GM12878 (cell line): ENCODE measurements around the gene CCR5AS.
A peak's percentile ranks its signal among the peaks of the same experiment; 100 is the strongest.

Experiments
- ATAC-seq: fragments of 200-7000 bp; cut with Tn5 transposase; 3 replicates; pipeline ENCODE4 v1.9.1; 2020; ENCODE audit warnings: mild to moderate bottlenecking, moderate library complexity
- BruUV-seq: library from RNA; stranded (reverse); fragments of 400-500 nt; replicated peaks from 2 replicates; lab custom pipeline; 2021; lab: Mats Ljungman, UMichigan
- CTCF ChIA-PET: fragments of 300-600 bp; sonication (Branson Sonifier 250); formaldehyde crosslinking; extraction: SDS; loops from one replicate; lab custom pipeline; 2021; ENCODE audit warnings: inconsistent platforms; lab: Yijun Ruan, JAX
- POLR2A ChIA-PET: fragments of 350-600 bp; formaldehyde crosslinking; extraction: SDS; loops from one replicate; lab custom pipeline; 2021; ENCODE audit warnings: inconsistent platforms; lab: Charles Lee
- RAD21 ChIA-PET: fragments of 300-600 bp; sonication (Branson Sonifier 250); formaldehyde crosslinking; loops from one replicate; lab custom pipeline; 2023; ENCODE audit warnings: antibody characterized with exemption; ENCODE audit not compliant: unreplicated experiment; lab: Charles Lee
- SMC1A ChIA-PET: fragments of 300-600 bp; sonication (Branson Sonifier 250); formaldehyde crosslinking; loops from one replicate; lab custom pipeline; 2023; ENCODE audit not compliant: unreplicated experiment, uncharacterized antibody; lab: Charles Lee
- DNase-seq: peaks from one replicate; pipeline ENCODE4 v3.0.0-alpha.2; 2011; ENCODE audit warnings: low read depth, low spot score
- FAIRE-seq: peaks from 3 replicates; lab custom pipeline; 2011; peaks lifted over from hg19 to GRCh38; lab: Jason Lieb, UNC
- H2AFZ ChIP-seq: 2 replicates; pipeline ENCODE4 v1.6.0; 2011; ENCODE audit warnings: low read depth, low read length, control low read depth; ENCODE audit not compliant: control insufficient read depth
- H3K27ac ChIP-seq: 2 replicates; pipeline ENCODE4 v1.5.1; 2011; ENCODE audit warnings: control low read depth; ENCODE audit not compliant: control insufficient read depth, insufficient read depth
- H3K27me3 ChIP-seq, 2 experiments: replicated peaks in 1 of 2; 2 replicates each; pipeline versions ENCODE4 v1.6.0 to v1.6.1; 2011; ENCODE audit warnings: low read length in 1 of 2; ENCODE audit not compliant: control insufficient read depth in 2 of 2, insufficient read depth in 2 of 2
- H3K36me3 ChIP-seq, 2 experiments: 2 replicates each; pipeline ENCODE4 v1.5.1; 2011; ENCODE audit warnings: low read length in 1 of 2; ENCODE audit not compliant: control insufficient read depth in 2 of 2, insufficient read depth in 2 of 2
- H3K4me1 ChIP-seq: 2 replicates; pipeline ENCODE4 v1.6.1; 2011; ENCODE audit warnings: mild to moderate bottlenecking, low read length, moderate library complexity, mixed read lengths; ENCODE audit not compliant: control insufficient read depth, insufficient read depth
- H3K4me2 ChIP-seq: 2 replicates; pipeline ENCODE4 v1.6.0; 2011; ENCODE audit warnings: control low read depth; ENCODE audit not compliant: control insufficient read depth, insufficient read depth
- H3K4me3 ChIP-seq: fragments of 200-600 bp; sonication (generic); 2 replicates; pipeline ENCODE4 v1.5.1; 2016
- H3K79me2 ChIP-seq: 2 replicates; pipeline ENCODE4 v1.6.0; 2011; ENCODE audit warnings: low read length; ENCODE audit not compliant: control insufficient read depth, insufficient read depth
- H3K9ac ChIP-seq: 2 replicates; pipeline ENCODE4 v1.8.0; 2011; ENCODE audit warnings: low read length, control low read depth, mixed read lengths; ENCODE audit not compliant: control insufficient read depth, insufficient read depth
- H3K9me3 ChIP-seq: replicated peaks from 3 replicates; pipeline ENCODE4 v1.5.1; 2011; ENCODE audit warnings: mild to moderate bottlenecking, low read length; ENCODE audit not compliant: control insufficient read depth, insufficient read depth
- H4K20me1 ChIP-seq: 2 replicates; pipeline ENCODE4 v1.6.0; 2011; ENCODE audit not compliant: control insufficient read depth, insufficient read depth
- BCL11A ChIP-seq: IDR thresholded peaks from 2 replicates; pipeline ENCODE4 v1.6.1; 2011; ENCODE audit warnings: low read depth, low read length
- CBFB ChIP-seq: IDR thresholded peaks from 2 replicates; pipeline ENCODE4 v1.6.1; 2016; ENCODE audit warnings: antibody characterized with exemption, low read depth
- LARP7 ChIP-seq: fragments of 450-650 bp; IDR thresholded peaks from 2 replicates; pipeline ENCODE4 v1.6.1; 2017; ENCODE audit warnings: mild to moderate bottlenecking
- NR2C1 ChIP-seq: fragments of 450-650 bp; IDR thresholded peaks from 2 replicates; pipeline ENCODE4 v1.6.1; 2017; ENCODE audit warnings: antibody characterized with exemption, mild to moderate bottlenecking, moderate library complexity
- RBBP5 ChIP-seq: fragments of 200-600 bp; sonication (generic); conservative IDR thresholded peaks from 2 replicates; pipeline ENCODE4 v1.6.1; 2016
- STAT1 ChIP-seq: fragments of 450-650 bp; conservative IDR thresholded peaks from 2 replicates; pipeline ENCODE4 v1.6.1; 2014; ENCODE audit warnings: antibody characterized with exemption, mild to moderate bottlenecking
- SUPT20H ChIP-seq: IDR thresholded peaks from 2 replicates; pipeline ENCODE4 v1.6.1; 2011; ENCODE audit warnings: low read depth, mild to moderate bottlenecking, low read length, moderate library complexity, borderline replicate concordance; ENCODE audit not compliant: control insufficient read depth
- ZNF622 ChIP-seq: fragments of 450-650 bp; IDR thresholded peaks from 2 replicates; pipeline ENCODE4 v1.6.1; 2017; ENCODE audit warnings: mild to moderate bottlenecking, inconsistent platforms
- WGBS: methylation state at CpG from one replicate; pipeline ENCODE4 v1.1.6; 2016; ENCODE audit warnings: low lambda C conversion rate; ENCODE audit not compliant: insufficient replicate concordance, insufficient coverage; ENCODE audit errors: missing lambda C conversion rate; 5-methylcytosine and 5-hydroxymethylcytosine counted together
- in situ Hi-C: fragments of 300-500 bp; cut with MboI; formaldehyde crosslinking; loops from 9 replicates; pipeline ENCODE4 v1.14.3; 2018; ENCODE audit warnings: mixed read lengths
- intact Hi-C: fragments of 100-400 bp; cut with micrococcal nuclease; formaldehyde crosslinking; loops from one replicate; pipeline ENCODE4 v1.14.2; 2022; ENCODE audit not compliant: unreplicated experiment
- TF ChIP-seq, protein P1 (sequence below): fragments of 450-650 bp; IDR thresholded peaks from 2 replicates; pipeline ENCODE4 v1.6.1; 2016; ENCODE audit warnings: mild to moderate bottlenecking
- TF ChIP-seq, protein P2 (sequence below): fragments of 450-650 bp; IDR thresholded peaks from 2 replicates; pipeline ENCODE4 v1.6.1; 2017; ENCODE audit warnings: borderline replicate concordance
- TF ChIP-seq, protein P3 (sequence below): fragments of 450-650 bp; IDR thresholded peaks from 2 replicates; pipeline ENCODE4 v1.6.1; 2016; ENCODE audit warnings: mild to moderate bottlenecking, moderate library complexity, borderline replicate concordance
- TF ChIP-seq, protein P4 (sequence below): fragments of 450-650 bp; IDR thresholded peaks from 2 replicates; pipeline ENCODE4 v1.6.1; 2017; ENCODE audit warnings: mild to moderate bottlenecking, moderate library complexity

CCR5AS gene

DNA sequence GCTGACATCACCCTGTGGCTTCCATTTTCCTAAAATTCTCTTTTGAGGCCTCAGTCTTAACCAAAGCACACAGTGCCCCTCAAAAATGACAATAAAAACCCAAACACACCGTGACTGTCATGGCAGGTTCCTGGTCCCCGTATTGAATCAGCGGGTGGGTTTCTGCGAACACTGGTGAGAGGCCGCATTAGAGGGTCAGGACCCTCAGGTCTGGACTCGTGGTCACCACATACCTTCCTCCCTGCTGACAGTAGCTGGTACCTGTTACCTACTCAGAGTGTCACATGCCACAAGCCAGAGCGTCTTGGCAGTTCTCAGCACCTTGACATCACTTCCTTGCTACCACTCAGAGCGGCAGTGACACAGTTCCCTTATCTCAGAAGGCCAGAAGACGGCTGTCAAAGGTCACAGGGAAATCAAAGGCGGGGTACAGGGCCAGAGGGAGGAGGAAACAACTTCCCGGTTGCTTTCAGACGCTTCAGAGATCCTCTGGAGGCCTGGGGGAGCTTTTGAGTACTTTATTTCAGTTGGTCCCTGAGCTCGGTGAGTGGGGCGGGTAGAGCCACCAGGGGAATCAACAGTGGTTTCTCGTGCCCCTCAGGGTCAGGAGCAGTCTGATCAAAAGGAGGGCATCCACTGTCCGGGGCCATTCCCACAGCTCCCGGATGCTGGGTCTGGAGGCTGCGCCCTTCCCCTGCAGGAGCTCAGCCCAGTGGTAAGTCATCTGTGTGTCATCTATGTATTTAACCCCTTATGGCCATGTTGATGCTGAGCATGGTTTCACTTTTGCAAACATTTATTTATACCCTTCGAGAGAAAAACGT, at the start of gene CCR5AS, which contains the start of gene CCRL2:
CCR5AS (minus strand) TSS at position 279 of the 824 bp plus-strand sequence.
CCRL2 (plus strand) TSS at position 472 of the 824 bp plus-strand sequence. CDS start 821 bp downstream, outside the sequence.
- peak; percentile 54 for ATAC-seq
- 30% methylated on average over 20 of the region's 20 CpGs for WGBS
- TF ChIP-seq NR2C1: 0 out of 2 replicates have a peak, but pooled peaks have one; percentile 17
- TF ChIP-seq SUPT20H: no peak
- TF ChIP-seq RBBP5: no peak
- TF ChIP-seq BCL11A: no peak
- no peak for TF ChIP-seq STAT1
- TF ChIP-seq, protein P1, sequence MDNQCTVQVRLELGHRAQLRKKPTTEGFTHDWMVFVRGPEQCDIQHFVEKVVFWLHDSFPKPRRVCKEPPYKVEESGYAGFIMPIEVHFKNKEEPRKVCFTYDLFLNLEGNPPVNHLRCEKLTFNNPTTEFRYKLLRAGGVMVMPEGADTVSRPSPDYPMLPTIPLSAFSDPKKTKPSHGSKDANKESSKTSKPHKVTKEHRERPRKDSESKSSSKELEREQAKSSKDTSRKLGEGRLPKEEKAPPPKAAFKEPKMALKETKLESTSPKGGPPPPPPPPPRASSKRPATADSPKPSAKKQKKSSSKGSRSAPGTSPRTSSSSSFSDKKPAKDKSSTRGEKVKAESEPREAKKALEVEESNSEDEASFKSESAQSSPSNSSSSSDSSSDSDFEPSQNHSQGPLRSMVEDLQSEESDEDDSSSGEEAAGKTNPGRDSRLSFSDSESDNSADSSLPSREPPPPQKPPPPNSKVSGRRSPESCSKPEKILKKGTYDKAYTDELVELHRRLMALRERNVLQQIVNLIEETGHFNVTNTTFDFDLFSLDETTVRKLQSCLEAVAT: no peak
- TF ChIP-seq CBFB: no peak
- TF ChIP-seq, protein P2, sequence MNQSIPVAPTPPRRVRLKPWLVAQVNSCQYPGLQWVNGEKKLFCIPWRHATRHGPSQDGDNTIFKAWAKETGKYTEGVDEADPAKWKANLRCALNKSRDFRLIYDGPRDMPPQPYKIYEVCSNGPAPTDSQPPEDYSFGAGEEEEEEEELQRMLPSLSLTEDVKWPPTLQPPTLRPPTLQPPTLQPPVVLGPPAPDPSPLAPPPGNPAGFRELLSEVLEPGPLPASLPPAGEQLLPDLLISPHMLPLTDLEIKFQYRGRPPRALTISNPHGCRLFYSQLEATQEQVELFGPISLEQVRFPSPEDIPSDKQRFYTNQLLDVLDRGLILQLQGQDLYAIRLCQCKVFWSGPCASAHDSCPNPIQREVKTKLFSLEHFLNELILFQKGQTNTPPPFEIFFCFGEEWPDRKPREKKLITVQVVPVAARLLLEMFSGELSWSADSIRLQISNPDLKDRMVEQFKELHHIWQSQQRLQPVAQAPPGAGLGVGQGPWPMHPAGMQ: no peak
- TF ChIP-seq, protein P3, sequence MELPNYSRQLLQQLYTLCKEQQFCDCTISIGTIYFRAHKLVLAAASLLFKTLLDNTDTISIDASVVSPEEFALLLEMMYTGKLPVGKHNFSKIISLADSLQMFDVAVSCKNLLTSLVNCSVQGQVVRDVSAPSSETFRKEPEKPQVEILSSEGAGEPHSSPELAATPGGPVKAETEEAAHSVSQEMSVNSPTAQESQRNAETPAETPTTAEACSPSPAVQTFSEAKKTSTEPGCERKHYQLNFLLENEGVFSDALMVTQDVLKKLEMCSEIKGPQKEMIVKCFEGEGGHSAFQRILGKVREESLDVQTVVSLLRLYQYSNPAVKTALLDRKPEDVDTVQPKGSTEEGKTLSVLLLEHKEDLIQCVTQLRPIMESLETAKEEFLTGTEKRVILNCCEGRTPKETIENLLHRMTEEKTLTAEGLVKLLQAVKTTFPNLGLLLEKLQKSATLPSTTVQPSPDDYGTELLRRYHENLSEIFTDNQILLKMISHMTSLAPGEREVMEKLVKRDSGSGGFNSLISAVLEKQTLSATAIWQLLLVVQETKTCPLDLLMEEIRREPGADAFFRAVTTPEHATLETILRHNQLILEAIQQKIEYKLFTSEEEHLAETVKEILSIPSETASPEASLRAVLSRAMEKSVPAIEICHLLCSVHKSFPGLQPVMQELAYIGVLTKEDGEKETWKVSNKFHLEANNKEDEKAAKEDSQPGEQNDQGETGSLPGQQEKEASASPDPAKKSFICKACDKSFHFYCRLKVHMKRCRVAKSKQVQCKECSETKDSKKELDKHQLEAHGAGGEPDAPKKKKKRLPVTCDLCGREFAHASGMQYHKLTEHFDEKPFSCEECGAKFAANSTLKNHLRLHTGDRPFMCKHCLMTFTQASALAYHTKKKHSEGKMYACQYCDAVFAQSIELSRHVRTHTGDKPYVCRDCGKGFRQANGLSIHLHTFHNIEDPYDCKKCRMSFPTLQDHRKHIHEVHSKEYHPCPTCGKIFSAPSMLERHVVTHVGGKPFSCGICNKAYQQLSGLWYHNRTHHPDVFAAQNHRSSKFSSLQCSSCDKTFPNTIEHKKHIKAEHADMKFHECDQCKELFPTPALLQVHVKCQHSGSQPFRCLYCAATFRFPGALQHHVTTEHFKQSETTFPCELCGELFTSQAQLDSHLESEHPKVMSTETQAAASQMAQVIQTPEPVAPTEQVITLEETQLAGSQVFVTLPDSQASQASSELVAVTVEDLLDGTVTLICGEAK: no peak
- TF ChIP-seq, protein P4, sequence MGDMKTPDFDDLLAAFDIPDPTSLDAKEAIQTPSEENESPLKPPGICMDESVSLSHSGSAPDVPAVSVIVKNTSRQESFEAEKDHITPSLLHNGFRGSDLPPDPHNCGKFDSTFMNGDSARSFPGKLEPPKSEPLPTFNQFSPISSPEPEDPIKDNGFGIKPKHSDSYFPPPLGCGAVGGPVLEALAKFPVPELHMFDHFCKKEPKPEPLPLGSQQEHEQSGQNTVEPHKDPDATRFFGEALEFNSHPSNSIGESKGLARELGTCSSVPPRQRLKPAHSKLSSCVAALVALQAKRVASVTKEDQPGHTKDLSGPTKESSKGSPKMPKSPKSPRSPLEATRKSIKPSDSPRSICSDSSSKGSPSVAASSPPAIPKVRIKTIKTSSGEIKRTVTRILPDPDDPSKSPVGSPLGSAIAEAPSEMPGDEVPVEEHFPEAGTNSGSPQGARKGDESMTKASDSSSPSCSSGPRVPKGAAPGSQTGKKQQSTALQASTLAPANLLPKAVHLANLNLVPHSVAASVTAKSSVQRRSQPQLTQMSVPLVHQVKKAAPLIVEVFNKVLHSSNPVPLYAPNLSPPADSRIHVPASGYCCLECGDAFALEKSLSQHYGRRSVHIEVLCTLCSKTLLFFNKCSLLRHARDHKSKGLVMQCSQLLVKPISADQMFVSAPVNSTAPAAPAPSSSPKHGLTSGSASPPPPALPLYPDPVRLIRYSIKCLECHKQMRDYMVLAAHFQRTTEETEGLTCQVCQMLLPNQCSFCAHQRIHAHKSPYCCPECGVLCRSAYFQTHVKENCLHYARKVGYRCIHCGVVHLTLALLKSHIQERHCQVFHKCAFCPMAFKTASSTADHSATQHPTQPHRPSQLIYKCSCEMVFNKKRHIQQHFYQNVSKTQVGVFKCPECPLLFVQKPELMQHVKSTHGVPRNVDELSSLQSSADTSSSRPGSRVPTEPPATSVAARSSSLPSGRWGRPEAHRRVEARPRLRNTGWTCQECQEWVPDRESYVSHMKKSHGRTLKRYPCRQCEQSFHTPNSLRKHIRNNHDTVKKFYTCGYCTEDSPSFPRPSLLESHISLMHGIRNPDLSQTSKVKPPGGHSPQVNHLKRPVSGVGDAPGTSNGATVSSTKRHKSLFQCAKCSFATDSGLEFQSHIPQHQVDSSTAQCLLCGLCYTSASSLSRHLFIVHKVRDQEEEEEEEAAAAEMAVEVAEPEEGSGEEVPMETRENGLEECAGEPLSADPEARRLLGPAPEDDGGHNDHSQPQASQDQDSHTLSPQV: no peak
- TF ChIP-seq LARP7: no peak
- no peak for TF ChIP-seq ZNF622

More for the DNA sequence above, at the start of gene CCR5AS, which contains the start of gene CCRL2:
- H3K79me2 ChIP-seq: no peaks in the 10 kb centered on the region
- SMC1A ChIA-PET: interaction anchor here (0.6 to 2.1 kb wide), 7 partner anchors 20 to 320 kb away, joined by 3 to 6 read pairs (median 4); no protein-coding TSS in a partner anchor
- 0 out of 2 replicates have a peak within 1 kb of the TSS, but pooled peaks have one; percentile 2 for H3K27ac ChIP-seq
- no peaks in the 10 kb centered on the region; the same call in 2 of the 3 replicates for H3K9me3 ChIP-seq
- H3K4me2 ChIP-seq: peak within 1 kb of the TSS; percentile 17
- H3K9ac ChIP-seq: no peak within 1 kb of the TSS
- DNase-seq (no peak), FAIRE-seq (no peak)
- H4K20me1 ChIP-seq: no peaks in the 10 kb centered on the region
- peaks cover 11% of the 10 kb centered on the region for H3K4me1 ChIP-seq
- peak within 1 kb of the TSS; percentile 79 for H2AFZ ChIP-seq
- H3K27me3 ChIP-seq: no peaks in the 10 kb centered on the region
- RAD21 ChIA-PET: interaction anchor here (0.8 kb wide), 1 partner anchor 29 kb away, joined by 3 read pairs; no protein-coding TSS in a partner anchor
- 0 out of 2 replicates have a peak within 1 kb of the TSS, but pooled peaks have one; percentile 3 for H3K4me3 ChIP-seq
- CTCF ChIA-PET: interaction anchor here (0.9 to 2.2 kb wide), 3 partner anchors 20 to 29 kb away, joined by 3 to 8 read pairs (median 3); no protein-coding TSS in a partner anchor
- H3K36me3 ChIP-seq: no peaks in the 10 kb centered on the region
- no TSS peak for BruUV-seq
- in situ Hi-C loops (no loop called here), intact Hi-C loops (no loop called here)
- POLR2A ChIA-PET: no interaction called here
